Upper lobe of left lung (tissue), 4 donors: ENCODE data around the gene IGSF9B.

Experiments used
- EP300 ChIP-seq, 4 donors: sonication (generic); formaldehyde crosslinking; IDR thresholded peaks; one replicate each; pipeline ENCODE4 v1.5.1; 2017; ENCODE audit warnings: antibody characterized with exemption in 4 of 4, control low read depth in 2 of 4
- POLR2A ChIP-seq, 4 donors: fragments of 450-650 bp; IDR thresholded peaks; one replicate each; pipeline ENCODE4 v1.5.1; 2016 to 2017; ENCODE audit warnings: antibody characterized with exemption in 4 of 4, mild to moderate bottlenecking in 2 of 4
- POLR2AphosphoS5 ChIP-seq, 2 donors: sonication (generic); formaldehyde crosslinking; IDR thresholded peaks; one replicate each; pipeline ENCODE4 v1.5.1; 2017; ENCODE audit warnings: antibody characterized with exemption in 2 of 2
- TF ChIP-seq, protein P1 (sequence below), 6 experiments: fragments of 450-650 bp in 4 of 6; fragments of 200-600 bp in 2 of 6; sonication (generic) in 2 of 6; IDR thresholded peaks; one replicate each; pipeline ENCODE4 v1.5.1; 2016 to 2019; ENCODE audit warnings: antibody characterized with exemption in 6 of 6

DNA sequence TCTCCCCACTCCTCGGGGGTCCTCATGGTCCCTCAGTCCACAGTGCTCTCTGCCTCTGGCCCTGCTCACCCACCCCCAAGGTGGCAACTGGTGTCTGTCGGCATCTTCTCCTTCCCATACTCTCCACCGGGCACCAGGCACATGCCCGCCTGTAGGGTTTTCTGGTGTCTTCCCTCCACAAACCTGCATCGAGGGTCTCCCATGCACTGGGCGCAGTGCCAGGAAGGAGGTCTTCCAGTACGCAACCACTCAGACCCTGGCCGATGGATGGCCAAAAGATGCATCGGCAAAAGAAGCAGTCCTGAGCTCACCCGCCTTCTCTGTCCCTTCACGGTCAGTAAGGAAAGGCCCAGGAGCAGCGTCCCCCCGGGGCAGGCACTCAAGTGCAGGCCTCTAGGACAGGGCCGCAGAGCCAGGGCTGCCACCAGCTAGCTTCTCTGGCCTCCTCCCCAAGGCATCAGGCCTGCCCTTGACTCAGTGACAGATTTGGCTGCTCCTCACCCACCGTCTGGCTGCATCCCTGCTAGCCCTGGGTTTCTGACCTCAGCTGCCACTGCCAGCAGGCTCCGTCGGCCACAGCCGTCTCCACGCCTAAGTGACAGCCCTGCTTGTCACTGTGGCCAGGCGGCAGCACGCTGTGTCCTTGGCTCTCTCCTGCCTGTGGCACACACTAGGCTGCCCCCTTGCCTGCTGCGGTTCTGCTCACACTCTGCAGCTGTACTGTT lies 32.1 kb upstream of the IGSF9B start:
- TF ChIP-seq POLR2AphosphoS5 (IDR thresholded peaks at IDR 0.05) (no peak), POLR2A (IDR thresholded peaks at IDR 0.05) (no peak), EP300 (IDR thresholded peaks at IDR 0.05) (no peak)
- TF ChIP-seq, protein P1, sequence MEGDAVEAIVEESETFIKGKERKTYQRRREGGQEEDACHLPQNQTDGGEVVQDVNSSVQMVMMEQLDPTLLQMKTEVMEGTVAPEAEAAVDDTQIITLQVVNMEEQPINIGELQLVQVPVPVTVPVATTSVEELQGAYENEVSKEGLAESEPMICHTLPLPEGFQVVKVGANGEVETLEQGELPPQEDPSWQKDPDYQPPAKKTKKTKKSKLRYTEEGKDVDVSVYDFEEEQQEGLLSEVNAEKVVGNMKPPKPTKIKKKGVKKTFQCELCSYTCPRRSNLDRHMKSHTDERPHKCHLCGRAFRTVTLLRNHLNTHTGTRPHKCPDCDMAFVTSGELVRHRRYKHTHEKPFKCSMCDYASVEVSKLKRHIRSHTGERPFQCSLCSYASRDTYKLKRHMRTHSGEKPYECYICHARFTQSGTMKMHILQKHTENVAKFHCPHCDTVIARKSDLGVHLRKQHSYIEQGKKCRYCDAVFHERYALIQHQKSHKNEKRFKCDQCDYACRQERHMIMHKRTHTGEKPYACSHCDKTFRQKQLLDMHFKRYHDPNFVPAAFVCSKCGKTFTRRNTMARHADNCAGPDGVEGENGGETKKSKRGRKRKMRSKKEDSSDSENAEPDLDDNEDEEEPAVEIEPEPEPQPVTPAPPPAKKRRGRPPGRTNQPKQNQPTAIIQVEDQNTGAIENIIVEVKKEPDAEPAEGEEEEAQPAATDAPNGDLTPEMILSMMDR (IDR thresholded peaks at IDR 0.05): no peak
